Breast epithelium (tissue), 4 donors: ENCODE data around the gene EXOC8. TPM values are rescaled to one million over a fixed set of nuclear protein-coding genes. Genes with fewer than 3 reads are reported as not detected.

Experiments
- DNase-seq, 2 donors: peaks; one replicate each; pipeline ENCODE4 v3.0.0-alpha.2; 2019; ENCODE audit warnings: low spot score in 2 of 2
- H3K27ac ChIP-seq, 2 donors: fragments of 200-600 bp; sonication (generic) in 1 of 2; one replicate each; pipeline ENCODE4 v1.5.1; 2016 to 2019; ENCODE audit warnings: mild to moderate bottlenecking in 1 of 2
- H3K27me3 ChIP-seq, 2 donors: fragments of 200-600 bp; sonication (generic) in 1 of 2; one replicate each; pipeline versions ENCODE4 v1.5.1 to v1.6.0; 2017 to 2019; ENCODE audit warnings: control low read depth in 1 of 2, mild to moderate bottlenecking in 1 of 2
- H3K36me3 ChIP-seq: fragments of 200-600 bp; one replicate; pipeline ENCODE4 v1.5.1; 2019
- H3K4me1 ChIP-seq, 2 donors: fragments of 200-600 bp; sonication (generic); one replicate each; pipeline ENCODE4 v1.5.1; 2016 to 2019; ENCODE audit warnings: control low read depth in 1 of 2
- H3K4me3 ChIP-seq, 3 donors: fragments of 200-600 bp; sonication (generic); 1 replicate in 2 of 3; 2 replicates in 1 of 3; pipeline ENCODE4 v1.5.1; 2016 to 2019; ENCODE audit warnings: mild to moderate bottlenecking in 3 of 3, moderate library complexity in 2 of 3
- H3K9me3 ChIP-seq, 2 donors: fragments of 200-600 bp; sonication (generic) in 1 of 2; one replicate each; pipeline ENCODE4 v1.5.1; 2016 to 2019; ENCODE audit warnings: control low read depth in 1 of 2
- CTCF ChIP-seq, 3 donors: fragments of 450-650 bp; IDR thresholded peaks; one replicate each; pipeline ENCODE4 v1.5.1; 2016 to 2017; ENCODE audit warnings: antibody characterized with exemption in 3 of 3, mild to moderate bottlenecking in 3 of 3, moderate library complexity in 3 of 3
- POLR2A ChIP-seq: fragments of 450-650 bp; IDR thresholded peaks from one replicate; pipeline ENCODE4 v1.6.1; 2016; ENCODE audit warnings: antibody characterized with exemption, mild to moderate bottlenecking, moderate library complexity
- POLR2AphosphoS5 ChIP-seq, 3 donors: sonication (generic); formaldehyde crosslinking; IDR thresholded peaks; one replicate each; pipeline ENCODE4 v1.6.1; 2017; ENCODE audit warnings: antibody characterized with exemption in 3 of 3
- intact Hi-C: fragments of 100-400 bp; cut with DNase I; formaldehyde crosslinking; loops from one replicate; pipeline ENCODE4 v1.15.1; 2023; ENCODE audit warnings: low total_unique reads
- total RNA-seq, 3 donors: library from RNA; depleted of rRNA; stranded (reverse); fragments of >200 nt; gene quantifications; one replicate each; pipeline ENCODE4 v1.1.0, GENCODE V29; 2016

EXOC8 gene
- 10 to 100 TPM; 13.1 to 17.7 (median 15.0) TPM for total RNA-seq

- intact Hi-C loops = no loop called here
- H3K27me3 ChIP-seq = no peaks in the 10 kb centered on the region
- no peaks in the 10 kb centered on the region for H3K9me3 ChIP-seq
- no peaks in the 10 kb centered on the region for H3K36me3 ChIP-seq
- H3K4me1 ChIP-seq = peaks cover 0 to 21% of the 10 kb centered on the region in 2 donors
- peak within 1 kb of the TSS; percentile 97 to 98 for H3K27ac ChIP-seq
- H3K4me3 ChIP-seq = peak within 1 kb of the TSS; percentile 72 to 88 (median 77)
- TF ChIP-seq CTCF (IDR thresholded peaks at IDR 0.05) (peak in 1 of 3 donors; percentile 9), POLR2AphosphoS5 (IDR thresholded peaks at IDR 0.05) (peak; percentile 56 to 95 (median 74)), POLR2A (peak; percentile 55)
- DNase-seq = peak; percentile 93 to 96
Measured at GRCh38 chr1:231337472-231338269, at the start of gene EXOC8. Gene EXOC8, minus strand, starts transcription at chr1:231337852. Its CDS starts 107 bp downstream, at chr1:231337745.

GRCh38 chr1:231386466-231386865, 48.8 kb upstream of the EXOC8 start:
- DNase-seq = no peak
- no peak overlapping the region for H3K27ac ChIP-seq
- H3K4me3 ChIP-seq = no peak overlapping the region
- TF ChIP-seq POLR2A (no peak), CTCF (IDR thresholded peaks at IDR 0.05) (no peak)
- intact Hi-C loops = no loop called here
- H3K36me3 ChIP-seq = no peaks in the 10 kb centered on the region
- H3K9me3 ChIP-seq = no peaks in the 10 kb centered on the region
- H3K27me3 ChIP-seq = no peaks in the 10 kb centered on the region
- no peaks in the 10 kb centered on the region for H3K4me1 ChIP-seq

- Histone ChIP-seq H3K36me3 (no peaks in the 10 kb centered on the region), H3K9me3 (no peaks in the 10 kb centered on the region), H3K4me1 (no peaks in the 10 kb centered on the region), H3K27ac (no peak overlapping the region), H3K4me3 (no peak overlapping the region), H3K27me3 (no peaks in the 10 kb centered on the region)
- TF ChIP-seq CTCF (IDR thresholded peaks at IDR 0.05) (no peak), POLR2AphosphoS5 (IDR thresholded peaks at IDR 0.05) (no peak), POLR2A (no peak)
- intact Hi-C loops = no loop called here
- DNase-seq = no peak
Measured at GRCh38 chr1:231385416-231385748, 47.7 kb upstream of the EXOC8 start.

- intact Hi-C loops = no loop called here
- TF ChIP-seq POLR2AphosphoS5 (IDR thresholded peaks at IDR 0.05) = no peak
- no peak for TF ChIP-seq POLR2A
- no peak for TF ChIP-seq CTCF (IDR thresholded peaks at IDR 0.05)
- no peak overlapping the region for H3K4me3 ChIP-seq
- H3K36me3 ChIP-seq = no peaks in the 10 kb centered on the region
- DNase-seq = no peak
- H3K4me1 ChIP-seq = no peaks in the 10 kb centered on the region
- no peak overlapping the region for H3K27ac ChIP-seq
- no peaks in the 10 kb centered on the region for H3K27me3 ChIP-seq
- H3K9me3 ChIP-seq = no peaks in the 10 kb centered on the region
Measured at GRCh38 chr1:231384696-231385415, 47.2 kb upstream of the EXOC8 start.
